Stimulated activated CD4-positive, alpha-beta T cell treated with anti-CD3 and anti-CD28 coated beads, Interleukin-12 subunit alpha, Interleukin-12 subunit beta, amount 100 ng/mL, for 48 hours (primary cell): Measurements from ENCODE around the gene MAGI2.

Source experiments
- DNase-seq, 3 donors: peaks; one replicate each; pipeline ENCODE4 v3.0.0-alpha.2; 2020; ENCODE audit warnings: low read depth in 2 of 3, low spot score in 1 of 3

MAGI2 gene

GRCh38 chr7:78828317-78828716 lies 625.1 kb downstream of the MAGI2 start:
- no peak for DNase-seq

GRCh38 chr7:78803501-78804127 lies 649.9 kb downstream of the MAGI2 start:
- DNase-seq, result no peak

- no peak for DNase-seq
Measured at GRCh38 chr7:78794101-78794500, 659.4 kb downstream of the MAGI2 start.

GRCh38 chr7:78792624-78793023 lies 660.8 kb downstream of the MAGI2 start:
- no peak for DNase-seq

- no peak for DNase-seq
Measured at GRCh38 chr7:78792006-78792405, 661.5 kb downstream of the MAGI2 start.

- DNase-seq, result no peak
Measured at GRCh38 chr7:78788464-78788863, 665.0 kb downstream of the MAGI2 start.

- no peak for DNase-seq
Measured at GRCh38 chr7:78787854-78788253, 665.6 kb downstream of the MAGI2 start.

GRCh38 chr7:78786055-78786454 lies 667.4 kb downstream of the MAGI2 start:
- no peak for DNase-seq

- no peak for DNase-seq
Measured at GRCh38 chr7:78783179-78783962, 670.1 kb downstream of the MAGI2 start.

- no peak for DNase-seq
Measured at GRCh38 chr7:78780560-78780959, 672.9 kb downstream of the MAGI2 start.

- no peak for DNase-seq
Measured at GRCh38 chr7:78779788-78780187, 673.7 kb downstream of the MAGI2 start.

- DNase-seq, result no peak
Measured at GRCh38 chr7:78777829-78778228, 675.6 kb downstream of the MAGI2 start.

- DNase-seq, result no peak
Measured at GRCh38 chr7:78770422-78771410, 682.8 kb downstream of the MAGI2 start.

GRCh38 chr7:78769481-78770101 lies 683.9 kb downstream of the MAGI2 start:
- no peak for DNase-seq

GRCh38 chr7:78768859-78769258 lies 684.6 kb downstream of the MAGI2 start:
- no peak for DNase-seq

GRCh38 chr7:78765943-78766729 lies 687.3 kb downstream of the MAGI2 start:
- no peak for DNase-seq

GRCh38 chr7:78764571-78764970 lies 688.9 kb downstream of the MAGI2 start:
- no peak for DNase-seq

GRCh38 chr7:78762625-78763024 lies 690.8 kb downstream of the MAGI2 start:
- no peak for DNase-seq

GRCh38 chr7:78760620-78761355 lies 692.7 kb downstream of the MAGI2 start:
- no peak for DNase-seq

- no peak for DNase-seq
Measured at GRCh38 chr7:78752554-78752953, 700.9 kb downstream of the MAGI2 start.
